NCI-H748 (cell line): ENCODE results near the gene KRTAP5-4.
"Not testable (repeated sequence)": the region's sequence is repeated elsewhere in the genome, so short reads cannot be mapped to it uniquely, and the experiment has no call there.

Experiments
- DNase-seq: peaks from one replicate; lab custom pipeline; 2025; ENCODE audit not compliant: unreplicated experiment; lab: John Stamatoyannopoulos, UW

The KRTAP5-4 gene

DNA sequence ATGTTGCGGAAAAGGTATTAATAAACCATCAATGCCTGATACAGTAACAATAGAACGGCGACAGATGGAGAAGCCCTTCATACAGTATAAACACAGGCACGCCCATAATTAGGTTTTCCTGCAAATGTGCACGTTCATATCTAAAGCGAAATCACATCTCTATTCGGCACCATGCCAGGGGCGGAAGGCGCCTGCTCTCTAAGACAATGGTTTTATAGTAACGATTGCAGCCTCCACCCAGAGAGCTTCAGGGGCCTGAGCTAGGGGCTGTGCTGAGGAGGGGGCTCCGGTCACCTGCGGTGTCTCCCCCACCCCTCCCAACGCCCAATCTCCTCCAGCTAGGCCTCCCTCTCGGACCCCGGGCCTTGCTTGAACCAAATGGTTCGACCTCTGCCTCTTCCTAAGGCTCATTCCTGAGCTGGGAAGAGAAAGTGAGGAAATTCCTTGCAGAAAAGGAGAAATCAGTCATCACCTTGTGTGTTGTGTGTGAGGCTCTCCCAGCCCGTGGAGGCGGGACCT, 17.2 kb upstream of the KRTAP5-4 start:
- peak; percentile 100 for DNase-seq

- peak; percentile 95 for DNase-seq
These were observed 16.4 kb upstream of the KRTAP5-4 start for GRCh38 chr11:1638344-1638743.

DNA sequence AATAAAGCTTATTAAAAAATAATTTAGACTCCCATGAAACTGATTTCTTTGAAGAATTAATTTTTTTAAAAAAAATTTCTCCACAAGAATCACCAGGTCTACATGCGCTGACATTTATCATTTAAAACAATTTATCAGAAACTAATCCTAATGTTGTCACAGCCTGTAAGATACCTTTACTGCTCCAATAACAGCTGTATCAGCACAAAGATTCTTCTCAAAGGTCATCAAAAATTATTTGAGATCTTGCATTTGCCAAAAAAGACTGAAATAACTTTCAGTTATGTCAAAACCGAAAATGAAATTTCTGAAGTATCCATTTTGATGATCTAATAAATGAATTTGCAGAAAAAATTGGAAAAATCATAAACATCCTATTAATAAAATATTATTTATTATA, 15.7 kb upstream of the KRTAP5-4 start:
- DNase-seq = no peak

GRCh38 chr11:1636291-1636950, 14.5 kb upstream of the KRTAP5-4 start:
- DNase-seq = no peak

- DNase-seq = no peak
These were observed 11.9 kb upstream of the KRTAP5-4 start for GRCh38 chr11:1633864-1634263.

GRCh38 chr11:1632053-1632714, 10.2 kb upstream of the KRTAP5-4 start:
- DNase-seq = peak; percentile 61

DNA sequence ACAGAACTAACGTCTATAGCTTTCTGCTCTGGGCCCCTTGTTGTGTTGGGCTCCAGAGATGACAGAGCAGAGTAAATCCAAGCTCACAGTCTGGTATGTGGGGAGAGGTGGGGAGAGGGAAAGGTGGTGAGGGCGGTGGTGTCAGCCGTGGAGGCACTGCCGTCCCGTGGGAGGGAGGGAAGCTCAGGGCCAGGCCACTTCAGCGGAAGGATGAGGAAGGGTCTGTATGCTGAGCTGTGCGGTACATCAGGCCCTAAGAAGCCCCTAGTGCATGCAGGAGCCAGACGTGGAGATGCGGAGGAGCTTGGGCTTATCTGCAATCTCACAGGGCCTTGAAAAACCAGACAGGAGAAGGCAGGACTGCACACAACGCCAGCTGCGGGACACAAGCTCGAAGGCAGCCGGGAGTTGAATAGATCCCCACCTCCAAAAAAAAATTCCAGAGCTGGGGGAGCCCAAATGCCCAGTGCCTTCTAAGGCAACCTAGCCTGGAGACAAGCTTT, 9.2 kb upstream of the KRTAP5-4 start:
- DNase-seq = no peak

- no peak for DNase-seq
These were observed 8.3 kb upstream of the KRTAP5-4 start for GRCh38 chr11:1630271-1630670.

DNA sequence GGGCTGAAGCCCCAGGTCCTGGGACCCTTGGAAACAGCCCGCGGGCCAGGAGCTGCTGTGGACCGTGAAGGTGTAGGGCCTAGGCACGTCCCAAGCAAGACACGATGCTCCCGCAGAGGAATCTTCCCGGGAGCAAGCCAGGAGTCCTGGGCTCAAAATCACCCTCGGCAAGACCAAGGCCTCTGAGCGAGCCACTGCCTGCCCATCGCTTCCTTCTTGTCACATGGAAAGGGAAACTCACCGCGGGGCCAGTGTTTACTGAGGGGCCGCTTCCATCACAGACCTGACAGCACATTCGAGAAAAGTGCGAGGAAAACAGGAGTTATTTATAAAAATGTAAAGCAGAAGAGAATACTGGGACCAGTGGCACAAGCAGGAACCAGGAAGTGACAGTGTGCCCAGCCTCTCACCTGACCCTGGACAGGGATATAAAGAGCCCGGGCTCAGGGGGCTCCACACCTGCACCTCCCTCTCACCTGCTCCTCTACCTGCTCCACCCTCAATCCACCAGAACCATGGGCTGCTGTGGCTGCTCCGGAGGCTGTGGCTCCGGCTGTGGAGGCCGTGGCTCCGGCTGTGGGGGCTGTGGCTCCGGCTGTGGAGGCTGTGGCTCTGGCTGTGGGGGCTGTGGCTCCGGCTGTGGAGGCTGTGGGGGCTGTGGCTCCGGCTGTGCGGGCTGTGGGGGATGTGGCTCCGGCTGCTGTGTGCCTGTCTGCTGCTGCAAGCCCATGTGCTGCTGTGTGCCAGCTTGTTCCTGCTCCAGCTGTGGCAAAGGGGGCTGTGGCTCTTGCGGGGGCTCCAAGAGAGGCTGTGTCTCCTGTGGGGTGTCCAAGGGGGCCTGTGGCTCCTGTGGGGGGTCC, 7.6 kb upstream of the KRTAP5-4 start, which contains the start of gene KRTAP5-5:
KRTAP5-5 (plus strand) TSS at position 450 of the 860 bp plus-strand sequence; CDS start at position 516, 66 bp downstream.
- no peak for DNase-seq

DNA sequence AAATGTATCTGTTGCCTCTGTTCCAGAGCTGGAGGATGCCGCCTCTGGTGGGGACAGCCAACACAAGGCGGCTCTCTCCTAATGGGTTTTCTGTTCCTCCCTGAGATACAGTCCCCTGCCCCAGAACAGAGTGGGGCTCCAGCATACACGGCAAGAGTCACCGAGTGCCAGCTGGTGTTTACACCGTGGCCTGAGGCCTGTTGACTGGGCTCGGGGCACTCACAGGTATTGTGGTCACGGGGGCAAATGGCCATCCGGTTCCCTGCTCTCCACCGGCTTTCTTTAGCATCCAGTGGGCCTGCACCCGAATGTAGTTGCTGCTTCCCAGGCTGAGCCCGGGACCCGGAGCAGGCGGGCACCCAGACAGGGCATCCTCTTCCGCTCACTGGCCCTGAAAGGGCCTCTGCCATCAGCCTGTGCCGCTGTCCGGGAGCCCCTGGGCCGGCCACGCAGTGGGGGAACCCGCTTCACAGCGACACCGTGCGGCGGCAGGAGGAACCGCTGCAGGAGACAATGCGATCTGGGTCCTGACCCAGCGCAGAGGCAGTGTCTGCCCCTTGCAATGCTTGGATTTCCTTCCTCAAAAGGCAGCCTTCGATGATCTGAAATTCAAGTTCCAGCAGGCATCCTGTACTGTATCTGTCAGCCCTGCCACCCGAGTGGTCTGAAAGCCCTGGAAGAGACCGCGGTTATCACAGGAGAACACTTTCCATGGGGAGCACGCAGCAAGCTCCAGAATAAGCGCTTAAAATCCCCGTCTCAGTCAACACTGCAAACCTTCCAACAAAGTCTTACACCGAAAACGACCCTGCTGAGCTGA, 6.8 kb upstream of the KRTAP5-4 start:
- DNase-seq = no peak

DNA sequence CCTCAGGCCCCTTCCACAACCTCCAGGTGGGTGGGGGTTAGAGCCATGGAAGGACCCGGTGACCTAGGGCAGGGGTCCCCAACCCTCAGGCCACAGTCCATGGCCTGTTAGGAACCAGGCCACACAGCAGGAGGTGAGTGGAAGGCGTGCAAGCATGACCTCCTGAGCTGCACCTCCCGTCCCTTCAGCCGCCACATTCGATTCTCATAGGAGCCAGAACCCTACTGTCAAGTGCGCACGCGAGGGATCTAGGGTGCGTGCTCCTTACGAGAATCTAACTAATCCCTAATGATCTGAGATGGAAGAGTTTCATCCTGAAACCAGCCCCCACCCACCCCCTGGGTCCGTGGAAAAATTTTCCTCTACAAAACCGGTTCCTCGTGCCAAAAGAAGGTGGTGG, 3.6 kb upstream of the KRTAP5-4 start:
- DNase-seq = no peak

DNA sequence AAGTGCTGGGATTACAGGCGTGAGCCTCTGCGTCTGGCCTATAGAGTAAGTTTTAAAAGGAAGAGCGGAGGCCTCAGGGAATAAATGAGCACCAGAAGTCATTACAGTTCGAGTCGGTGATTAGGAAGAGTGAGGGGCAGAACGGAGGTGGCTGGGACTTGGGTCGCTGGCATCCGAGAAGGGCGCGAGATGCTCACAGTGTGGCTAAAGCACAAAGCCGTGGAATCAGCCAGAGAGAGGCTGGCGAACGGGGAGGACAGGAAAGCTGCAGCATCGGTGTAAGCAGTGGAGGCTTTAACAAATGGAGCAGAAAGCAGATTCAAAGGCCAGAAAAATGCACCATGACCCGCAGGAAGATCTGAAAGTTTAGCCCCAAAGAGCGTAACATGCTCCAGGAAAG, 2.7 kb upstream of the KRTAP5-4 start:
- DNase-seq = no peak

- DNase-seq = peak; percentile 68
These were observed 1.8 kb upstream of the KRTAP5-4 start for GRCh38 chr11:1623716-1624115.

GRCh38 chr11:1619449-1619848, 2.5 kb downstream of the KRTAP5-4 start:
- DNase-seq = no peak

- DNase-seq = no peak
These were observed 3.7 kb downstream of the KRTAP5-4 start for GRCh38 chr11:1618231-1618630.

DNA sequence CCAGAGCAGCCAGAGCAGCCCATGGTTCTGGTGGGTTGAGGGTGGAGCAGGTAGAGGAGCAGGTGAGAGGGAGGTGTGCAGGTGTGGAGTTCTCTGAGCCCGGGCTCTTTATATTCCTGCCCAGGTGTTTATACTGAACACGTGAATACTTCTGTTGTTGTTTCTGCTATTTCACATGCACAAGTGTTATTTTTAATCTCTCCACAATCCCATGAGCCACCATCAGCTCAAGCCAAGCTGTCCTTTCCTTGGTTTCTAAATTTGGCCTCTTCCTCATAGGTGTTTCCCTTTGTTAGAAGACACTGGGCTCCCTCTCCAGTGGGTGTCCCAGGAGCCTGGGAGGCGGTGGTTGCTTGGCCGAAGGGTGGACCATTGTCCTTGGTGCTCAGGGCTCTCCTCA, 13.6 kb downstream of the KRTAP5-4 start, which contains the start of gene KRTAP5-3:
KRTAP5-3 (minus strand) TSS at position 101 of the 400 bp plus-strand sequence; CDS start at position 23, 78 bp downstream.
- DNase-seq = peak; percentile 81

GRCh38 chr11:1607901-1608300, 14.0 kb downstream of the KRTAP5-4 start:
- not testable (repeated sequence) for DNase-seq

- not testable (repeated sequence) for DNase-seq
These were observed 14.6 kb downstream of the KRTAP5-4 start for GRCh38 chr11:1607156-1607845.

DNA sequence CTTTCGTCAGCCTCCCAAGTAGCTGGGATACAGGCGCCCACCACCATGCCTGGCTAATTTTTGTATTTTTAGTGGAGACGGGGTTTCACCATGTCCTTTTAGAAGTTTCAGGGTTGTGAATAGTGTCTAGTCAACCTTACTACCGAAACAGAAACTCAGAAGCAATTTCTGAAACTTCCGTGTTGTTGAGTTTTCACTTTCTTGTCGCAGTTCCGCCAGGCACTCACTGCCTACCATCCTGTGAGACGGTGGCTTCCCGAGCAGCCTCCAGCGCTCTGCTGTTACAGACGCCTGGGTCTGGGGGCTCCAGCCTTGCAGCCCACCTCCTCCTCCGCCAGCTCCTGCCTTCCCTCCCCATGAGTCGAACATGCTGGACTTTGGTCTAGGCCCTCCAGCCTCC, 16.0 kb downstream of the KRTAP5-4 start:
- not testable (repeated sequence) for DNase-seq

DNA sequence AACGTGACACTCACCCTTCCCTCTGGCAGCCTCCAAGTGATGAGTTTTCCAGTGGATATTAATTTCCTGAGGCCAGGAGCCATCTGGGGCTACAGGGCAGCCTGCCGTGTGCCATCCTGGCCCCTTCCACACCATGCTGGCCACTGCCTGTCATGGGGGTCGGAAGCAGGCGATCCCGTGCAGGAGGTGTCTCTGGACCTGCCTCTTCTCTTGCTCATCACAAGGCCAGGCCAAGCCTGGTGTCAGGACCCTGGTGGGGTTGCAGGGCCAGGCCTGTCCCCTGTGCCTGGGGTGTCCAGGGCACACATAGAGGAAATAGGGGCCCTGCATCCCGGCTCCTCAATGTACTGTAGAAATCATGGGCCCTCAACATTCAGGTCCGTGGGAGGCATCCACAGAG, 17.2 kb downstream of the KRTAP5-4 start:
- no peak for DNase-seq
